Peyer's patch (tissue), 4 donors: Measurements from ENCODE around the gene RPS17.

Experiments
- CTCF ChIP-seq, 6 experiments: fragments of 450-650 bp in 4 of 6; fragments of 200-600 bp in 2 of 6; sonication (generic) in 1 of 6; IDR thresholded peaks; one replicate each; pipeline ENCODE4 v1.5.1; 2017 to 2019; ENCODE audit warnings: antibody characterized with exemption in 6 of 6, mild to moderate bottlenecking in 3 of 6, moderate library complexity in 1 of 6
- POLR2A ChIP-seq, 2 donors: fragments of 450-650 bp; IDR thresholded peaks; one replicate each; pipeline ENCODE4 v1.5.1; 2017; ENCODE audit warnings: antibody characterized with exemption in 2 of 2, mild to moderate bottlenecking in 2 of 2, moderate library complexity in 2 of 2

- TF ChIP-seq POLR2A (IDR thresholded peaks at IDR 0.05), result no peak
- no peak for TF ChIP-seq CTCF (IDR thresholded peaks at IDR 0.05)
Measured at GRCh38 chr15:82540984-82541431, 751 bp upstream of the RPS17 start.
